Hepatic stellate cell (primary cell): ENCODE results near the gene CSMD2.

ENCODE experiments used
- DNase-seq: peaks from one replicate; pipeline ENCODE4 v3.0.0; 2011; ENCODE audit warnings: low spot score

CSMD2 gene

DNA sequence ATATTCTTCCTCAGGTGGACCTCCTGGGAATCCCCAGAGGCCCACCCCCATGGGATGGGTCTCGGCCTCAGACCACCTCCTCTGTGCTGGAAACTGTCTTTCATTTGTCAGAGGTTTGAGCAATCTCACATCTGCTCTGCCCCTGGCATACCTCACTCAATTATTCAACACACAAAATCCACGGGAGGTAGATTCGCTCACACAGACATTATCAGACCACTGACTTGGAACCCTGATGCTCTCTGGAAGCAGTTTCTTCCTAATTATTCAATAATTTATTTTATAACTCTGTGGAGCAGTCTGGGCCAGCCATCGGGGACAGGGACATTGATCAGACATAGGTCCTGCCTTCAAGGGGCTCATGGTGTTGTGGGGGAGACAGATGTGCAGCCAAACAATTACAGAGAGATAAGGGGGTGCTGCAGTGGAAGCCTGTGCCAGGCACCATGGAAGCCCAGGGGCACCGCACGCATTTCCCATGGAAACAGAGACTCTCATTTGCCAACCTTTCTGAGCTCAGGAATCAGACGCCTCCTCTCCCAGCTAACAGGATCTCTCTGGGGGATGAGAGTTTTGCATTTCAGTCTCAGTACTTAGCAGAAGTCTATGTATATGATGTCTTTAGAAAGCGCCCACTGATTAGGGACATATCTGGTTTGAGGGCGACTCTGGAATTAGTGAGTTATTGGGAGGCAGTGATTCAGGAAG lies 204.7 kb downstream of the CSMD2 start:
- no peak for DNase-seq

DNA sequence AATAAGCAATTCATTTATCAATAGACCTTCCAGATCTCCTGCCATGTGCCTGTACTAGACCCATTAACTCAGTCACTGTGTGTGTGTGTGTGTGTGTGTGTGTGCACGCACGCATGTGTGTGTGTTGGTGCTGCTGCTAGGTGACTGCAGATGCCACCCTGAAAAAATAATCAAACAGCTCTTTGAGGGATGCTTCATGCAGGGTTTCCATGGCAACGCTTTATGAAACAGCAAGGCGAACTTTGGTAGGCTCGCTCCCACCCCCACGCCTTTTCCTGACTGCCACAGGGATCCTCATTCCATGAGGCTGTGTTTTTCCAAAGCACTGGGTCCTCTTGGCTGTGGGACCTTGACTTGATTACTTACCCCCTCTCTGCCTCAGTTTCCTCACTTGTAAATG lies 207.2 kb downstream of the CSMD2 start:
- DNase-seq, result no peak

DNA sequence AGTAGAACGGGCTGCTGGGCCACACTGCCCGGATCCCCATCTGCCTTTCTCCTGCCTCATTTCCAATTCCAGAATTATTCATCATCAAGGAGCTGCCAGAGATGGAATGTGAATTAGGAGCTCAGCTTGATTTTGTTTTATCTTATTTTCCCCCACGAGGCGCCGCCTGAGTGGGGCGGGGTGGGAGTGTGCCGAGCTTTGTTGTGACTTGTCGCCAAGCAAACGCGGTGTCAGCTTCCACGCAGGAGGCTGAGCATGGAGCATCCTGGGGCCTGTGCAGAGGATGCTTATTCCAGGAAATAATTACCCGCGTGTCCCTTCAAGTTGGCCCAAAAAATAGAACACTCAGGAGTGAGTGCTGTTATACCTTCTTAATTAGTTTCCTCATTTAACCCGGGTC lies 209.9 kb downstream of the CSMD2 start:
- no peak for DNase-seq

DNA sequence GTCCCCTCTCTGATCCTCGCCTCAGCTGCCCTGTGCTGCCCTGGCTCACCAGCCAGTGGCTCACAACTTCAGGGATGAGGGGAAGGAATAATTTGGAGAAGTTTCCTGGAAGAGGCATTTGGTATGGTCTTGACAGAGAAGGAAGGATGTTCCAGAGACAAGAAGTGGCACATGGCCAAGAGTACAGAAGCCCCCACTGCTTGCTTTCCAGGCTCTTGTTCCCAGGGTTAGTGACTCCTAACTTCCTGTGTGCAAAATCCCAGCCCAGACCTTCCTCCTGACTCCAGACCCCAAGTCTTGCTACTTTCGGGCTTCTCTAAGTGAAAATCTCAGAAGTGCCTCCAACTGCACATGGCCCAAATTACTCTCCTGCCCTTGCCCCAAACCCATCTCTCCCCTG lies 215.5 kb downstream of the CSMD2 start:
- no peak for DNase-seq

DNA sequence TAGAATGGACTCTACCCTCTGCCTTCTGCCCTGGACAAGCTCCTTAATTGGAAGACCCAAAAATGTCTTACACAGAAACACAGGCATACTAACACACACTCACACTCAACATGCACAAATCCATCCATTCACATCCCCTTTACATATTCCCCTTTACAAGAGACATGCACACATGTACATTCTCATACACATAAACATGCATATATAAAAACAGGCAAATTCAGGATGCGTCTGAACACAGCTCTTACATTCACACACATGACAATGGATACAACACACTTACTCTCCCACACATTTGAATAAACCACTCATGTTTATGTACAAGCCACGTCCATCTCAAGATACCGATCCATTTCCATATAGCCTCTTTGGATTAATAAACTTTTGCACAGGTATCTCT lies 216.7 kb downstream of the CSMD2 start:
- DNase-seq, result no peak

DNA sequence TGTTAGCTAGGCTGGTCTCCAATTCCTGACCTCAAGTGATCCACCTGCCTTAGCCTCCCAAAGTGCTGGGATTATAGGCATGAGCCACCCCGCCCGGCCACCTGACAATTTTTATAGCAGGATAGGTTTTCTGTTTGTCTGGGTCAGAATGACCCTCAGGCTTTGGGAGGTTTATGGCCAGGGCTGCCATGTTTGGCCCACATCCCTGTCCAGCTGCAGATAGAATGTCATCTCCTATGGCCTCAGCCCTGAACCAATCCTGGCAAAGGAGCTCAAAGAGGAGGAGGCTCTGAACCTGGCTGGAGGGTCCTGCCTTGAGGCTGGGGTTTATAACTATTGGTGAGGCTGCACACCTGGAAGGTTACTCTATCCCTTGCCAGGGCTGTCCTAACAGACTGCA lies 218.2 kb downstream of the CSMD2 start:
- DNase-seq, result no peak

DNA sequence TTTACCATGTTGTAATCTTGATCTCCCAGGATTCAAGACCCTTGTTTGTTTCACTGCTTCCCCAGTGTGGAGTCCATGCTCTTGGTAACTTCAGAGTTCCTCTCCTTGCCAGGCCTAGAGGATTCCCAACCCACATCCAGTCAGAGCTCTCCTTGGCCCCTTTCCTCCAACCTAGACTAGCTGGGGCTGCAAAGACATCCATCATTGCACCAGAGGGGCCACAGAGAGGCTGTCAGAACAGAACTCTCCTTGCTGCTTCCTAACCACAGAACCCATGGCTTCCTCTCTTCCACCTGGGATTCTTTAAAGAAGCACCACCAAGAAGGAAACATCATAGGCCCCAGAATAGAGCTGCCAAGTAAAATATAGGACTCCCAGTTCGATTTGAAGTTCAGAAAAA lies 220.2 kb downstream of the CSMD2 start:
- no peak for DNase-seq

DNA sequence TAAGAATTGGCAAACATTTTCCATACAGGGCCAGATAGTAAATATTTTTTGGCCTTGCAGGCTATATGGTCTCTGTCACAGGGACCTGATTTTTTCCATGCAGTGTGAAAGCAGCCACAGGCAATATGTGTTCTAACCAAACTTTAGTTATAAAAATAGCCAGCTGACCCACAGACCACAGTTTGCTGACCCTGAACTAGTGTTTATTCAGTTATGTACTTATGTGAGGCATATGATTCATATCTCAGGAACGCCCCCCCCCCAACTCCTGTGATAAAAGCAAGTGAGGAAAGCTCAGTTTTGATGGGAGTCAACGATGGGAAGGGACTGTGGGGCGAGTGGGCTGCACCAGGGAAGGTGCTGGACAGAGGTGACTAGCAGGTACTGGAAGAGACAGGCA lies 221.1 kb downstream of the CSMD2 start:
- DNase-seq, result peak; percentile 13

DNA sequence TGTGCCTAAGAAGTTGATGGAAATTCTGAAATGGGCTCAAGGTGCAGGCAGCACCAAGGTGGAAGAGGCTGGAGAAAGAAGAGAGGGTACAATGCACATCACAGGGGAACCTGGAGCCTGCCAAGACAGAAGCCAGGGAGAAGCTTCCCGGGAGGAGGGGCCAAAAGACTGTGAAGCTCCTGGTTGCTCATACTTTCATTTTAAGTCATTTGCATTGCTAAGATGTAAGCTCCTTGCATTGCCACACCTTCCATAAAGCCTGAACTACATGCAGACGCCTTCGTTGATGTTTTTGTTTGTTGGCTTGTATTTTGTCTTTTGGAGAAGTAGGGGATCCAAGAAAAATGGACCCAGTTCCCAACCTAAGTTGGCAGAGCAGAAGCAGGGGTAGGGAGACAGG lies 232.2 kb downstream of the CSMD2 start:
- no peak for DNase-seq

DNA sequence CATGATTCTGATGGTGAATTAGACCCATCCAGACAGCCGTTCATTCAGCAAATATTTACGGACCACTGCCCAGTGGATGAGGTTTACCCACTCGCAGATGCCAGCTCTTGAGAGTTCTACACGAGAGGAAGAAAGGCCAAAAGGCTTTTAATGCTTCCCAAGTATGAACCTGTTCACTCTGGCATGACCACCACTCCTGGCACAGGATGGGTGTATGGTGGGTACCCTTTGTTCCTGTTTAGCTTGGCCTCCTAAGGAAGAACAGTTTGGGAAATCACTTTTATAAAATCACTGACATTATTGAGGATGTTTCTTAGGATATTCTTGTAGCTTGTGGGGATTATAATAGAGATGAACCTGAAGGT lies 233.9 kb downstream of the CSMD2 start:
- no peak for DNase-seq

DNA sequence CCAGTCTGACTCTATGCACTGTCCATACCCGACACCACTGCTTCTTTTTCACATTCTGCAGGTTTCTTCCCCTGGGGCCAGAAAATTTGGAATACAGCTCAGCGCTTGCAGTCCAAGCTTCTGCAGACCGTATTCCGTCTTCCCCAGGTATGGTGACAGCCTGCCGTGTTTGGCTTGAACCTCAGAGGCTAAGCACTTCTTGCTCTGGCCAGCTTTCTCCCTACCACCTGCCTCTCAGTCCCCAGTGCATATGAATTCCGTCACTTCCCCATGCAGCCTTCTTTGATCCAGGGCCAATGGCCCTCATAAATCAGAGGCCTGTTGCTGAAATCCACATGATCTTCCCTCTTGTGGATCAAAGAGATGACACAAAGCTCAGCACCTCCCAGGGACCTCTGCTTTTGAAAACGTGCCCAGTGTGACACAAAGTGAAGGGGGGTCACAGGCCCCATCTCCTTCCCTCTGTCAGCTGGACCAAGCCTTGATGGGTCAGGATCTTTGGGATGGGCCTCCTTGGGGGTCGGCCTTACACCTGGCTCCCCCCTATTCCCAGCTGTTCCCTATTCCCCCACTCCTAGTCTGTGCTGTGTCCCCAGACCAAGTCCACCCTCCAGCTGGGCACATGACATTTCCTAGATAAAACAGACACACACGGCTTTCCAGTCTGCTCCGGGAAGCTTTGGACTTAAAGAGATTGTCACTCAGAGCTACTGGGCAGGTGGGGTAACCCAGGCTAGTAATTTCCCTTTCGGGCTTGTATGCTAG lies 234.5 kb downstream of the CSMD2 start:
- DNase-seq, result no peak

DNA sequence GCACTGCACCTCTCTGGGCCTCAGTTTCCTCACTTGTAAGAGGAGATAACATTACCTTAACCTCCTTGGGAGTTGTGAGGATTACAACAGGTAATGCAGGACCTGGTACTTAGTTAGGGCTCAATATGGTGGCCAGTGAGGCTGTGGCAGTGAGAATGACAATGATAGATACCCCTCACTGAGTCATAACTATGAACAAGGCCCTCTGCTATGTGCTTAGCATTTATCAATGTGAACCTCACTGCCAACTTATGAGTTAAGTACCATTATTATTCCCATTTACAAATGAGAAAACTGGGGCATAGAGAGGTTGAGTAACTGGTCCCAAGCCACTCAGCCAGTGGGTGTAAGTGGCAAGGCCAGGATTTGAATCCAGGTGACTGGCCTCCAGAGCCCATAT lies 236.8 kb downstream of the CSMD2 start:
- DNase-seq, result no peak

DNA sequence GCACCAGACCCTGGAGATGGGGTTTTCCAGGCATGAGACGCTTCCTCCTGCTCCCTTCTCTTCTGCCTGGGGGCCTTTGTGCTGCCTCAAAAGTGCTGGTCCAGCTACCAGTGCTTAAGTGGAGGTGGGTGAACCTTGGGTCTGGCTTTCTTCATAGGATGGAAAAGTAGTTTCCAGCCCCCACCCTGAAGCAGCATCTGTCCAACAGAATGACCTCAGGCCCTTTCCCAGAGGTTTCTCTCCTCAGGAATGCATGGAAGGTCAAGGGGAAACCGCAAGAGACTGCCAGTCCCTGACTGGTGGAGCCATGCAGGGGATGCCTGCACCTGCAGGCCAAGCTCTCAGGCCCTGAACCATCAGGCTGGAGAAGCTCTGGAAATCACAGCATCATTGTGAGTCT lies 237.3 kb downstream of the CSMD2 start:
- no peak for DNase-seq

DNA sequence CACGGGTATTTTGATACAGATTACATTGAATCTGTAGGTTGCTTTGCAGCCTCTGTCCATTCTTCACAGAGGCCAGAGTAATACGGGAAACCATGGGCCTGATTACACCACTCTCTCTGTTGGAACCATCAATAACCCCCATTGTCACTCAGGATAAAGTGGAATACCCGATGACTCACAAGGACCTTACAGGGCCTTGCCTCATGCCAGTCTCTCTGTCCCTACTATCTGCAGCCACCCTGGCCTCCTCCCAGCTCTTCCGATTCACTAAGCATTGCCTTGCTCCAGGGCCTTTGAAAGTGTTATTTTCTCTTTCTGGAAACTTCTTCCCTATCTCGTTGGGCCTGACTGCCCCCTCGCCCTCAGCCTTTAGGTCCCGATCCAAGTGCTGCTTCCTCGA lies 239.4 kb downstream of the CSMD2 start:
- no peak for DNase-seq

DNA sequence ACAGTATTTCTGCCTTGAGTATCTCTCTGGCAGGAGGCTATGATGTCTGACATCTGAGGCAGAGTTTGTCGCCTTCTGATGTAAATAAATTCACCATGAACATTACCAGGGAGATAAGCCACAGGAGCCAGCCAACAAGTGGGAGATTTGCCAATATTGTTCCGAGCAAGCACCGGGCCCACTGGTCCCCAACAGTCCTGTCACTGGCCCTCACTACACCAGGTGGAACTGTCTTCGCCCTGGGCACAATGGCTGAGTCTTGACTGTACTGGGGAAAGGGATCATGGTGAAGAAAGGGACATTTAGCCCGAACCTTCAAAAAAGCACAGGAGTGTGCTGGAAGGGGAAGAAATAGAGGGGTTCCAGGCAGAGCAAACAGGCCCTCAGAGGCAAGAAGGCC lies 243.7 kb downstream of the CSMD2 start:
- DNase-seq, result no peak

DNA sequence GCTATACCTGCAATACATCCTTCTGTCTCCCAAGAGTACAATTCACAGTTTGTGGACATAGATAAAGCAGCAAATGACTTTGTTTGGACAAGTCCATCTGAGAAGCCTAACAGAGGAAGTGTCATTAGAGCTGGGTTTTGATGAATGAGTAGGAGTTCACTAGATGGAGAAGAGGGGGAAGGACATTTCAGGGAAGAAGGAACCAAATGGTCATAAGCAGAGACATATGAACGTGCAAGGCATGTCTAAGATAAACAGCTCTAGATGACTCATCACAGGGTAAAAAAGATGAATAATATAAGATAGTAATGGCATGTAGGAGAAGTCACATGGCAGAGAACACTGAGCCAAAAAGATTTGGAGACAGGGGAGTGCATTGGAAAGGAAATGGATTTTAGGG lies 246.7 kb downstream of the CSMD2 start:
- DNase-seq, result no peak

DNA sequence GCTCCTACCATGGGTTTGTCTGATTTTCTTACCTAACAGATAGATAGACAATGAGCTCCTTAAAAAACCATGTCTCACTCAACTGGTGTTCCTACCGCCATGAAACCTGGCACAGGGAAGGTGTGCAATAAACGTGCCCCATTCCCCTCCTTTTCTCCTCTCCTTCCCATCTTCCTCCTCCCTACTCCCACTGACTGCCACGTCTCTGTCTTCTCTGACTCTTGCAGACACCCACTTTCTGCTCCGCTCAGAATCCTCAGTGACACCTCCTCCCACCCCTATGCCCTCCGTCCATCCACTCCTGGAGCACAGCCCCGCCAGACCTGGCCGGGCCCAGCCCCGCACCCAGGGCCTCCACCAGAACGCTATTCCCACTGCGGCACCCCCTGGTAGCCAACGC lies 248.2 kb downstream of the CSMD2 start:
- DNase-seq, result no peak

DNA sequence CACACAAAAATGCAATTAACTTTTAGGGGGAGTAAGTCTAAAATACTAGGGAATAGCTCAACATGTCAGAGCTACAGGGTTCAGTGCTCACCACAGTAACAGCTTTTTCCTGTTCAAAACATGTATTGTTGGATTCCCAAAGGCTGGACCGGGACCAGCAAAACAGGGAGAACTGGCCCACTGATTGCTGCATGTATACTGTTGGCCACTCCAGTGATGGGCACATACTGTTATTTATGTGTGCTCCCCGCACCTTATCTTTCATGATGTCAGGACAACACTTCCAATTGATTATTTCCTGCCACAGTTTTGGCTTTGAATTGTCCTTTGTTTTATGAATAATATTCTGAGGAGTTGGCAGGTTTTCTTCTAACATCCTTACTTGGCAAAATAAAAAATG lies 250.5 kb downstream of the CSMD2 start:
- DNase-seq, result no peak

DNA sequence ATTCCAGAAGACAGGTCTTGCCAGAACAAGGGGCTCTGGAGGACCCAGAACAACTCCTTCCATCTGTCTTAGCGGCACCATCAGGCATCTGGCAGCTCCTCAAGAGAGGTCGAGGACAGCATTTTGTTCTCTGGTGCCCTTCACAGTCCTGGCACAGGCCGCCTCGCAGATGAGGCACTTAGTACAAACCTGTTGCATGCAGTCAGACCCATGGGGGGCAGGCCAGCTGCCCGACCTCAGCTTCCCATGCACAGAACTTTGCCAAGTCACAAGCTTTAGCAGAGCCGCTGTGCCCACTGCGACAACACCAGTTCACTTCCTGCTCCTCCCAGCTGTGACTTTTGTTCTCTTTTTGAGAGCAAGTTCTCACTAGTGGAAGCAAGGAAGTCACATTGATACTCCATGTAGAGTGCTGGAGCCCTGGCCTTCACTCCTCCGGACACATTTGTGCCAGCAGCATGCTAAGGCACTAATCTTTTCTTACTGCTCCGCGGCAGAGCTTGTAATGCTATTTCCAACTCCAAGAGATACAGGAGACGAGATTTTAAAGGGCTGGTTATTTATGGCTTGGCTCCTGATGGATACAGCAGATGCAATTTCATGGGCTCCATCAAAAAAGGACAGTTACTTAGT lies 256.6 kb downstream of the CSMD2 start:
- DNase-seq, result no peak

DNA sequence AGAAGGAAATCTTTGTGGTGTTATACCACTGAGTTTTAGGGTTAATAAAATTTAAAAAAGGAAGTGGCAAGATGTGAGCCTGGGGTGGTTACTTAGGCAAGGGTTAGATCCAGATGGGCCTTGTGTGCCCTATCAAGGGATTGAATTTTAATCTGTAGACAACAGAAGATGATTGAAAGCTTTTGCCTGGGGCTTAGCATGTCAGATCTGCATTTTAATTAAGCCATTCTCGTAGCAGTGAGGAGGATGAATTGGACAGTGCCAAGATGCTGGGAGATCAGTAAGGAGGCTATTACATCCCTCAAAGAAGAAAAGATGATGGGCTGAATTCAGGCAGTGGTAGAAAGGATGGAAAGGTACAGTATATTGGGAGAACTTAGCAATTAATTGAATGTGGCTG lies 258.9 kb downstream of the CSMD2 start:
- no peak for DNase-seq

DNA sequence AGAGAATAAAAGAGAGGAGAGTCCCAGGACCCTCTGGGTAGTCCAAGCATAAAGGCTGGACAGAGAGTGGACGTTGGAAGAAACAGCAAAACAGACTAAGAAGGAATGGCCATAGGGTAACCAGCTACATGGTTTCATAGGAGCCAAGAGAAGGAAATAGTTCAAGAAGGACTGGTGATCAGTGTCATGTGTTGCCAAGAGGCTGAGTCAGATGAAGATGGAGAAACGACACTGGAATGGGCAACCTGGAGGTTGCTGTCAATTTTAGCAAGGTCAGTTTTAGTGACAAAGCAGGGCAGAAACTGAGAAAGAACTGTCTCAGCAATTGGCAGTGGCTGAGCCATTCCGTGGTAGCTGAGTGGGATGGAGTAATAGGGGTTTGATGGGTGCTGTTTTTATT lies 259.8 kb downstream of the CSMD2 start:
- no peak for DNase-seq

DNA sequence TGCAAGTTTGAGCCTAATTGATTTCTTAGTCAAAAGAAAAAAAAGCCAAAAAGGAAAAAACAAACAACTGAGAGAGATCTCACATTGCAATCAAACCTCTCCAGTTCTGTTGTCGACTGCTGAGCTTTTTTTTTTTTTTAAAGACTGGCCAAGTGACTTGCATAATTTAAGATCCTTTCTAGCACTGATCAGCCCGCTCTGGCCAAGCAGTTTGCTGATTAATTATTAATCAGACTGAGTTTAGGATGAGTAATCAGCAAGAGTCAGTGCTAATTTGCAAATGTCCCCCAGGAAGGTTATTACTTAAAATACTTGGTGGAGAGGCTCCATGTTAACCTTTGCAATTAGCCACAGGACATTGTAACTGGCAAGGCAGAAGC lies 261.8 kb downstream of the CSMD2 start:
- no peak for DNase-seq

DNA sequence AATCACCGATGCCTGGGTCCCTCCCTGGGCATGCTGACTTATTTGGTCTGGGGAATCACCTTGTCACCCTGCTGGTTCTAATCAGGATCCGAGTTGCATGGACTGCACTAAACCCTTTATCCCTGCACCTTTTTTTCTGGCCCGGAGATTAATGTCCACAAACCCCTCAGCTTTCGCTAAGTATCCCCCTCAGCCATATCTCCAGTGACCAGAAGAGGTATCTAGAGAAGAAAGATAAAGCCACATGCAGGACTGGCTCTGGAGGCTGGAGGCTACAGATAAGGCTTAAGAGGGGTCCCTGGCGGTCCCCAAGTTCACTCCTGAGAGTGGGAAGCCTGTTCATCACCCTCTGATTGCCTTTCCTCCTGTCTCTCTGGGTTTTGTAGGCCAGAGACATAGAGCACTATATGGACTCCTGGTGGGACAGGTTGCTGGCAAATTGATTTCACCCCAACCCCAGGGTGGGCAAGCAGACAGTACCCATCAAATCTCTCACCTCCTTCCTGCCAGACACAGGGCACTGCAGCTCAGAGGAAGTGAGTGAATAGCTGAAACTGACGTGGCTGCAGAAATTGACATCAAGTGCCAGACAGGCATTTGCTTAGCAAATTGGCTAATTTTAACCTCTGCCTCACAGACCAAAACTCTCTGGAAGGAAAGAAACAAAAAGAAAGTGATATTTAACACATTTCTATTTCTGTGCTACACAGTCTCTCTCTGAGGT lies 262.4 kb downstream of the CSMD2 start:
- no peak for DNase-seq
